Measurements from ENCODE around the gene OR4E1. TPM values are rescaled to one million over a fixed set of nuclear protein-coding genes. Genes with fewer than 3 reads are reported as not detected.
"Not testable (repeated sequence)": the region's sequence is repeated elsewhere in the genome, so short reads cannot be mapped to it uniquely, and the experiment has no call there.

Gene OR4E1
- total RNA-seq, 3 donors from 2014 or later: not detected

GRCh38 chr14:21630503-21630902, 43.1 kb downstream of the OR4E1 start:
- peaks cover 20% of the 10 kb centered on the region for H3K27me3 Mint-ChIP-seq (ENCODE audit: low read depth)
- not testable (repeated sequence) for ATAC-seq; H3K36me3 Mint-ChIP-seq (ENCODE audit: insufficient read depth); H3K4me1 Mint-ChIP-seq (ENCODE audit: low read depth); H3K4me3 Mint-ChIP-seq; DNase-seq
- peaks cover 13% of the 10 kb centered on the region for H3K9me3 Mint-ChIP-seq

- no peak for DNase-seq
- no peak for ATAC-seq
- Mint-ChIP-seq H3K4me3 (no peak overlapping the region), H3K4me1 (ENCODE audit: low read depth) (no peaks in the 10 kb centered on the region), H3K9me3 (peaks cover 13% of the 10 kb centered on the region), H3K27me3 (ENCODE audit: low read depth) (peaks cover 27% of the 10 kb centered on the region), H3K36me3 (ENCODE audit: insufficient read depth) (no peaks in the 10 kb centered on the region)
Measured at GRCh38 chr14:21626491-21627230, 47.0 kb downstream of the OR4E1 start.

Other genes starting within 250 kb of the OR4E1 start
- 10 to 100 TPM; 82.1 to 84.1 (median 84.1) TPM for gene CHD8, start 217.7 kb downstream of the OR4E1 start, total RNA-seq
- gene RAB2B, start 196.9 kb downstream of the OR4E1 start, total RNA-seq: 10 to 100 TPM; 25.4 to 30.3 (median 25.9) TPM
- 10 to 100 TPM; 76.8 to 97.1 (median 92.6) TPM for gene TOX4, start 196.6 kb downstream of the OR4E1 start, total RNA-seq
- 10 to 100 TPM; 45.0 to 47.7 (median 45.0) TPM for gene METTL3, start 162.5 kb downstream of the OR4E1 start, total RNA-seq
- gene SALL2, start 147.5 kb downstream of the OR4E1 start, total RNA-seq: 1 to 10 TPM; 1.4 to 1.8 (median 1.4) TPM
- not detected for gene OR10G3, start 93.7 kb downstream of the OR4E1 start, total RNA-seq
- gene OR10G2, start 38.9 kb downstream of the OR4E1 start, total RNA-seq: not detected
- gene OR4E2, start 20.0 kb downstream of the OR4E1 start, total RNA-seq: not detected